Stimulated activated effector memory CD8-positive, alpha-beta T cell treated with anti-CD3 and anti-CD28 coated beads, Interleukin-12 subunit alpha, Interleukin-12 subunit beta, amount 100 ng/mL, for 72 hours (primary cell): Measurements from ENCODE around the gene EXOC2.
A peak's percentile ranks its signal among the peaks of the same experiment; 100 is the strongest.

Experiments
- ATAC-seq: fragments of 150-1000 bp; cut with Tn5 transposase; 2 replicates; pipeline ENCODE4 v1.10.0; 2021
- DNase-seq, 2 donors: peaks; one replicate each; pipeline ENCODE4 v3.0.0; 2021 to 2022; ENCODE audit warnings: low spot score in 2 of 2
- H3K27ac Mint-ChIP-seq: one replicate; pipeline ENCODE4 v1.8.0; 2022; ENCODE audit warnings: mild to moderate bottlenecking, mixed read lengths
- H3K36me3 Mint-ChIP-seq: one replicate; pipeline ENCODE4 v1.8.0; 2022; ENCODE audit warnings: mild to moderate bottlenecking, mixed read lengths
- H3K4me1 Mint-ChIP-seq: one replicate; pipeline ENCODE4 v1.8.0; 2022; ENCODE audit warnings: mixed read lengths
- H3K4me3 Mint-ChIP-seq: one replicate; pipeline ENCODE4 v1.8.0; 2022; ENCODE audit warnings: mild to moderate bottlenecking, mixed read lengths
- H3K9me3 Mint-ChIP-seq: one replicate; pipeline ENCODE4 v1.8.0; 2022; ENCODE audit warnings: mixed read lengths

EXOC2 gene

GRCh38 chr6:448296-449056, 244.5 kb downstream of the EXOC2 start:
- ATAC-seq: no peak
- peak overlapping the region; percentile 74 for H3K4me3 Mint-ChIP-seq
- peaks cover 25% of the 10 kb centered on the region for H3K36me3 Mint-ChIP-seq
- no peaks in the 10 kb centered on the region for H3K9me3 Mint-ChIP-seq
- no peak for DNase-seq
- H3K4me1 Mint-ChIP-seq: peaks cover 52% of the 10 kb centered on the region
- H3K27ac Mint-ChIP-seq: peak overlapping the region; percentile 95

- H3K9me3 Mint-ChIP-seq: no peaks in the 10 kb centered on the region
- DNase-seq: peak in 1 of 2 donors; percentile 69
Measured at GRCh38 chr6:447381-448165, 245.4 kb downstream of the EXOC2 start.

GRCh38 chr6:446418-447366, 246.2 kb downstream of the EXOC2 start:
- ATAC-seq: peak; percentile 91
- H3K4me1 Mint-ChIP-seq: peaks cover 52% of the 10 kb centered on the region
- H3K9me3 Mint-ChIP-seq: no peaks in the 10 kb centered on the region
- peak; percentile 71 to 89 for DNase-seq
- H3K27ac Mint-ChIP-seq: peak overlapping the region; percentile 95
- peak overlapping the region; percentile 74 for H3K4me3 Mint-ChIP-seq
- H3K36me3 Mint-ChIP-seq: peaks cover 25% of the 10 kb centered on the region

More at GRCh38 chr6:447381-448165, 245.4 kb downstream of the EXOC2 start:
- Mint-ChIP-seq H3K36me3 (peaks cover 25% of the 10 kb centered on the region), H3K4me3 (peak overlapping the region; percentile 74), H3K27ac (peak overlapping the region; percentile 95), H3K4me1 (peaks cover 52% of the 10 kb centered on the region)
- ATAC-seq: peak; percentile 57

- Mint-ChIP-seq H3K4me1 (peaks cover 59% of the 10 kb centered on the region), H3K9me3 (no peaks in the 10 kb centered on the region), H3K27ac (peak overlapping the region; percentile 95), H3K4me3 (peak overlapping the region; percentile 74), H3K36me3 (peaks cover 25% of the 10 kb centered on the region)
- DNase-seq: no peak
- ATAC-seq: no peak
Measured at GRCh38 chr6:445571-446417, 247.1 kb downstream of the EXOC2 start.

GRCh38 chr6:444653-445275, 248.2 kb downstream of the EXOC2 start:
- no peak for DNase-seq
- Mint-ChIP-seq H3K4me1 (peaks cover 61% of the 10 kb centered on the region), H3K4me3 (peak overlapping the region; percentile 74), H3K36me3 (peaks cover 25% of the 10 kb centered on the region), H3K9me3 (no peaks in the 10 kb centered on the region), H3K27ac (peak overlapping the region; percentile 95)
- ATAC-seq: peak; percentile 33

- Mint-ChIP-seq H3K27ac (no peak overlapping the region), H3K4me3 (no peak overlapping the region), H3K4me1 (peaks cover 52% of the 10 kb centered on the region)
Measured at GRCh38 chr6:443621-444159, 249.2 kb downstream of the EXOC2 start.

GRCh38 chr6:441126-441920, 251.6 kb downstream of the EXOC2 start:
- H3K4me1 Mint-ChIP-seq: peaks cover 43% of the 10 kb centered on the region
- no peaks in the 10 kb centered on the region for H3K9me3 Mint-ChIP-seq
- H3K4me3 Mint-ChIP-seq: no peak overlapping the region
- DNase-seq (no peak), ATAC-seq (no peak)
- H3K27ac Mint-ChIP-seq: peak overlapping the region; percentile 81
- peaks cover under 1% of the 10 kb centered on the region for H3K36me3 Mint-ChIP-seq

More at GRCh38 chr6:443621-444159, 249.2 kb downstream of the EXOC2 start:
- no peaks in the 10 kb centered on the region for H3K9me3 Mint-ChIP-seq
- H3K36me3 Mint-ChIP-seq: peaks cover 23% of the 10 kb centered on the region
- DNase-seq (no peak), ATAC-seq (no peak)

GRCh38 chr6:439641-440167, 253.2 kb downstream of the EXOC2 start:
- Mint-ChIP-seq H3K4me1 (peaks cover 37% of the 10 kb centered on the region), H3K9me3 (no peaks in the 10 kb centered on the region), H3K4me3 (no peak overlapping the region), H3K27ac (peak overlapping the region; percentile 81), H3K36me3 (peaks cover 5% of the 10 kb centered on the region)
- ATAC-seq (no peak), DNase-seq (no peak)

- Mint-ChIP-seq H3K9me3 (no peaks in the 10 kb centered on the region), H3K27ac (no peak overlapping the region), H3K4me1 (peaks cover 41% of the 10 kb centered on the region), H3K36me3 (peaks cover 5% of the 10 kb centered on the region), H3K4me3 (no peak overlapping the region)
- ATAC-seq (no peak), DNase-seq (no peak)
Measured at GRCh38 chr6:438634-439170, 254.2 kb downstream of the EXOC2 start.

GRCh38 chr6:437037-437392, 255.9 kb downstream of the EXOC2 start:
- H3K4me3 Mint-ChIP-seq: no peak overlapping the region
- ATAC-seq (no peak), DNase-seq (no peak)
- H3K4me1 Mint-ChIP-seq: peaks cover 55% of the 10 kb centered on the region
- H3K36me3 Mint-ChIP-seq: peaks cover 9% of the 10 kb centered on the region
- H3K9me3 Mint-ChIP-seq: no peaks in the 10 kb centered on the region
- H3K27ac Mint-ChIP-seq: no peak overlapping the region

- DNase-seq: no peak
- H3K36me3 Mint-ChIP-seq: peaks cover 11% of the 10 kb centered on the region
- no peaks in the 10 kb centered on the region for H3K9me3 Mint-ChIP-seq
- peak overlapping the region; percentile 48 for H3K27ac Mint-ChIP-seq
- no peak for ATAC-seq
- H3K4me1 Mint-ChIP-seq: peaks cover 60% of the 10 kb centered on the region
- no peak overlapping the region for H3K4me3 Mint-ChIP-seq
Measured at GRCh38 chr6:436308-437036, 256.5 kb downstream of the EXOC2 start.
